HG03196 (cell line): ENCODE results near the gene SNHG17.
"Not testable (repeated sequence)": the region's sequence is repeated elsewhere in the genome, so short reads cannot be mapped to it uniquely, and the experiment has no call there.

Experiments
- ATAC-seq: cut with Tn5 transposase; IDR thresholded peaks from one replicate; pipeline ENCODE4 v1.9.1; 2021; ENCODE audit not compliant: unreplicated experiment

The SNHG17 gene

DNA sequence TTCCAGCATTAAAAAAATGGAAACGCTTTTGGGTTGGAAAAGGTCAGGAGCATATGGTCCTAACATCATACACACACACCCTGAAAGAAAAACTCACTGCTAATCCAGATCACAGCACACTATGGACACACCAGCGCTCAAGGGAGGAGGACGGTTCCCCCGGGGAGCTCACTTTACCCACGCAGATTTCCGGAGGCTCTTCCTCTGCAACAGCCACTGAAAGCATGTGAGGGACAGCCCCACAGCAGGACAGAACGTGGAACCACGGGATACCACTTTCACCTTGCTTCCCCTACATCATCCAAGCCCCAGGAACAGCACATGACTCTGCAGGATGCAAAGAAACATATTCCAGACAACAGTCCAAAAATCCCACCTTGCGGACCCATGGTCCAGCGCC, 13.2 kb downstream of the SNHG17 start:
- ATAC-seq: no peak

DNA sequence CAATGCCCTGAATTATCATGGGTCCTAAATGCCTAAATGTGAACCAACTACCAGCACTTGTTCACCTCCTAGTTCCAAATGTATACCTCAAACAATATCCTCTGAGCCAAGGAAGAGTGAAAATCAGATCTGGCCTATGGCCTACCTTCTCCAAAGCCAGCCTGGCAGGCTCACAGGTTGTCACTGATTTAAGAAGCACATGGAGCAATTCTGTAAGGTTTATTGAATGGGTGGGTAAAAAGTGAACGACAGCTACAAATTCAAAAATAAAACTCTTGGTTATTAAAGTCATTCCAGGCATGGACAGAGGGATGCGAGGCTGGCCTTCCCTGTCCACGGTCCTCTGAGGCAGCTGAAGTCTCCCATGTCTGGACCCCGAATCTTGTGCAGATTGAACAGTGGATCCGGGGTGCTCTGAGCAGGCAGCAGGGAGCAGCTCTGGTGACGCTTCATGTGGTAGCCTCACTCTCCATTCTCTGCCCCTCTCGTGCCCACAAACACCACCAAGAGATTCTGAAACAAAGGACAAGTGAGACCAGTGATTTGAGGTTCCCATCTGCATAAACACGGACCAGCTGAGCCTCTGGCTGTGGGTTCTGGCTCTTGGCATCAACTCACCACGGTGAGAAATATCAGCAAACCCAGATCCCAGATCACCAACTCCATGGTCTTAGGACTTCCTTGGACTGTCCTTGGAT, 14.6 kb downstream of the SNHG17 start:
- ATAC-seq: no peak

DNA sequence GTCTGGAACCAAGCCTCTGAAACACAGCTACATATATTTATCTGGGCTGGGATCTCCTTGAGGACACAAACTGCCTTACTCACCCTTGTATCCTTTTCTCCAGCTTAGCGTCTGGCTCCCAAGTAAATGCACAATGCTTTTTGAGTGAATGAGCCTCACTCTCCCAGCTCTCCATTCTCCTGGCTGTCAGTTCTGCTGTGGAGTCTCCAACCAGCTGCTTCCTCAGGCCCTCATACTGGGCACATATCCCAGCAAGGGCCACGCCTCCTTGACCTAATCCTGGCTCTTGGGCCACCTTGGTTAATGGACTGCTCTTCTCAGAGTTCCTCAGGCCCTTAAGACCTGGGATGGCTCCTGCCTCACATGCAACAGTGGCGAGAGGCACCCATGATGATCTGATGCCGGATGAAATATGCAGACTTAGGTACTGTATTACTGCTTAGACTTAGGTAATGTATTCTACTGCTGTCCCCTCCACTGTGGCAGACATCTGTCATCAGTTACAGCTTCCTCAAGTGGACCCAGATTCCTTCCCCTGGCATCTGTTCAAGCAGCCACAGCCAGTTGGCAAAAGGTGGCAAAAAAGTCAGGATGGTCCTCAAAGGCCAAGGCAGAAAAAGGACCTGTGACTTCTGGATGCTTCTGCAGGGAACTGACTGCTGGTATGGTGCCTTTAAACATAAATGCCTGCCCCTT, 16.5 kb downstream of the SNHG17 start:
- ATAC-seq: no peak

DNA sequence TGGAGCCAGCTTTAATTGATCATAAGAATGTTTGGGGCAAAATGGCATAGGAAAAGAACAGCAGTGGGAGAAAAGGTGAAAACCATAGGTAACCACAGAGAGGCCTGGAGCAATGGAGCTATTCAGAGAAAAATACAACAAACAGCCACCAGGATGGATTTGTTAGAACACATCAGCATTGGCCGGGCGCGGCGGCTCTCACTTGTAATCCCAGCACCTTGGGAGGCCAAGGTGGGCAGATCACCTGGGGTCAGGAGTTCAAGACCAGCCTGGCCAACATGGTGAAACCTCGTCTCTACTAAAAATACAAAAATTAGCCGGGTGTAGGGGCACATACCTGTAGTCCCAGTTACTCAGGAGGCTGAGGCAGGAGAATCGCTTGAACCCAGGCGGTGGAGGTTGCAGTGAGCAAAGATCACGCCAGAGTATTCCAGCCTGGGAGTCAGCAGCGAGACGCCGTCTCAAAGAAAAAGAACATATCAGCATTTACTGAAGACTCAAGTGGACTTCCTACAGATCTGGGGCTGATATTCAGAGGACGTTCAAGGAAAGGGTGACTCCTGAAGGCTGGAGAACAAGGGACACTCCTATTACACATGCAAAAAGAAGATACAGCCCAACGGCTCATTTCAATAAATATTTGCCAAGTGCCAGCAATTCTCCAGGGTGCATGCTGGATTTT, 20.2 kb downstream of the SNHG17 start:
- no peak for ATAC-seq

DNA sequence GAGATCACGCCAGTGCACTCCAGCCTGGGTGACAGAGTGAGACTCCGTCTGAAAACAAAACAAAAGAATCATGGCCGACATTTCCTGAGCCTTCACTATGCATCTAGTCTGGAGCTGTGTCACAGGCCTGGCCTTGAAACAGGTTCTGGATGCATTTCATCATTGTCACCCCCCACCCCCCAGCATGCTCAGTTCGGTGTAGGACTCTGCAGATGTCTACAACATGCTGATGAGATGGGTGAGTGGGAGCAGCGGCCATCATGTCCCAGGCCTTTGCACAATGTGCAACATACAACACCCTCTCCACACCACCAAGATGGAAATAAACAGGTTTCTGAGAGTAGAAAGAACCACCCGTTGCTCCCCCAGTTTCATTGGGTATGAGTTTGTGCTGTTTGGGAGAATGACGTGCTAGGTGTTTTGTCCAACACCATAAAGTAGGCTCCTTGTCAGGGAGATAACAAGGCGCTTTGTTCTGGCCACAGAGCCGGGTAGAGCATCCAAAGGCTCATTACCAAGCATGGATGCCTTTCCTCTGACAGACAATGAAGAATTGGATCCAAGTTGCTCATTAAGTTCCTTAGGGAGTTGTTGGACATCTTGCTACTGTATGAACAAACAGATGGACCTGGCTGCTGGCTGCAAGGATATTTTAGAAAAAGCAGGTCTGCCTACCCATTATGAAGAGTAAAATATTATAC, 22.1 kb downstream of the SNHG17 start:
- ATAC-seq: no peak

GRCh38 chr20:38407822-38408221, 27.3 kb downstream of the SNHG17 start:
- ATAC-seq: not testable (repeated sequence)

GRCh38 chr20:38407321-38407720, 27.8 kb downstream of the SNHG17 start:
- no peak for ATAC-seq

DNA sequence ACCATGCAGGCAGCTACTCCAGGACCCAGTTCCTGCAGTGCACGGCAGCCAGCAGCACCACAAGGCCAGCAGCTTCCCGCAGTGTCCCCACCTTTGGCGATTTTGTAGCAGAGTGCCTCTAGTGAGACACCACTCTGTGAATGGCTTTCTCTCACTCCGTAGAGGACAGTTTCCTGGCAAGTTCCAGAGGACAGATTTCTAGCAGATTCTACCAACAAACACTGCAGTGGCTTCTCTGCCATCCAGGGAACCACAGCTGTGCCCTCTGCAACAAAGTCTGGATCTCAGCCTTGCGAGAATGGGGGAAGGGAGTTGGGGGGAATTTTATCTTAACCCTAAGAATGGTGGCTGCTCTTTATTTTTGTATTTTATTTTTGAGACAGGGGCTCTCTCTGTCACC, 28.7 kb downstream of the SNHG17 start:
- no peak for ATAC-seq

- ATAC-seq: no peak
These were observed 30.0 kb downstream of the SNHG17 start for GRCh38 chr20:38405132-38405531.

- ATAC-seq: no peak
These were observed 31.1 kb downstream of the SNHG17 start for GRCh38 chr20:38404016-38404415.

DNA sequence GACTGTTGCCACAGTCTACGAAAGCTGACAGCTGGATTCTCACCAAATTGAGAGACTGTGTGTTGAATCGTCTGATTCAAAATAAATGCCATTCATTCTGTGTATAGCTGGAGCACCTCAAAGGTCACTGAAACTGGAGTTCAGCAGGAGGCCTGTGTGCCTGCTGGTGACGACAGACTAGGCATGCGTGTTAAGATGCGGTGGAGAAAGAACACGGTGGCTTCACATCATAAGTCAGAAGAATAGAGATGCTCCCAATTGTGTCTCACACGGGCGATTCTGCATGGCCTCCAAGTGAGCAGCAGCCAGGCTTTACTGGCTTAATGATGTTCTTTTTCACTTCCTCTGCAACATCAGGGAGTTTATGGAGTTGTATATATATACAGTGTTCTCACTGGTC, 32.3 kb downstream of the SNHG17 start:
- ATAC-seq: no peak

GRCh38 chr20:38402089-38402488, 33.0 kb downstream of the SNHG17 start:
- no peak for ATAC-seq

GRCh38 chr20:38395751-38396395, 39.3 kb downstream of the SNHG17 start:
- not testable (repeated sequence) for ATAC-seq

GRCh38 chr20:38395165-38395564, 40.0 kb downstream of the SNHG17 start:
- ATAC-seq: no peak

DNA sequence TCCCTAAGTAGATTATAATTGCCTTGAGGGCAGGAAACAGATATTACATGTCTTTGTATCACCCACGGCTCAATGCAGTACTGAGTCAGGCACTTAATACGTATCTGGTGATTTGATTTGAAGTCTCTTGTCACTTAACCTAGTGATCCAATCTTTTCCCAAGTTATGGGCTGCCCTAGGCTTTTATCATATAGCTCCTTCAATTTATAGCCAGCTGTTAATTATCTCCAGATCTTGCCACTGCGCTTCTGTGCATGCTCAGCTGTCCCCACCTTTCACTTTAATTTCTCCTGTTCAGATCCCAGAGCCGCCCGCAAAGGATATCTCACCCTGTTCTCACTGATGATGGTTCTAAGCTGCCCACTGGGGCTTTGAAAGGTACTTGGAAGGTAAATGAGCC, 41.9 kb downstream of the SNHG17 start:
- ATAC-seq: no peak

GRCh38 chr20:38392356-38392755, 42.8 kb downstream of the SNHG17 start:
- ATAC-seq: no peak

DNA sequence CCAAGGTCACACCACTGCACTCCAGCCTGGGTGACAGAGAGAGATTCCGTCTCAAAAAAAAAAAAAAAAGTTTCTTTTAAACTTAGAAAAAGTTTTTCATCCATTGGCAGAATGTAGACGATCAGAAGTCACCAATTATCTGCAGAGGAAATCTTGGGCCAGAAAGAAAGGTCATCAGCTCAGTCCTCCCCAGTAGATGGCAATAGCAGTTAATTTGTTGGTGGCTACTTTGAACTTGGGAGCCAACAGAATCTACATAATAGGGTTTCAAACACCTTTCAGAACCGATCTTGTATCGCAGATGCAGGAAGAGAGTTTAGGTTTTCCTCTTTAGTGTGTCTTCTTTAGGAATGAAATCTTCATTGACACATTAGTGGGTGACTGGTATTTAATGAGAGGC, 47.2 kb downstream of the SNHG17 start:
- no peak for ATAC-seq

DNA sequence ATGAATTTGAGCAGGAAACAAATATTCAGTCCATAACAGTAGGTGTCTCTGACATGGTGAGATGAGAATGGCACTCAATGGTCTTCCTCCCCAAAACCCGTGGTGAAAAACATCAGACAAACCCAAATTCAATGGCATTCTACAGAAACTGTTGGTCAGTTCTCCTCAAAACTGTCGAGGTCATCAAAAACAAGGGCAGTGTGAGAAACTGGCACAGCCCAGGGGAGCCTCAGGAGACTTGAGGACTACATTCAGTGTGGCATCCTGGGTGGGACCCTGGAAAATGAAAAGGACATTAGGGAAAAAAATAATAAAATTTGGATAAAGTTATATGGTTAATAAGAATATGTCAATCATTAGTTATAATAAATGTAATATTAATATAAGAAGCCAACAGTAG, 48.3 kb downstream of the SNHG17 start:
- no peak for ATAC-seq

- ATAC-seq: no peak
These were observed 49.1 kb downstream of the SNHG17 start for GRCh38 chr20:38386004-38386403.

DNA sequence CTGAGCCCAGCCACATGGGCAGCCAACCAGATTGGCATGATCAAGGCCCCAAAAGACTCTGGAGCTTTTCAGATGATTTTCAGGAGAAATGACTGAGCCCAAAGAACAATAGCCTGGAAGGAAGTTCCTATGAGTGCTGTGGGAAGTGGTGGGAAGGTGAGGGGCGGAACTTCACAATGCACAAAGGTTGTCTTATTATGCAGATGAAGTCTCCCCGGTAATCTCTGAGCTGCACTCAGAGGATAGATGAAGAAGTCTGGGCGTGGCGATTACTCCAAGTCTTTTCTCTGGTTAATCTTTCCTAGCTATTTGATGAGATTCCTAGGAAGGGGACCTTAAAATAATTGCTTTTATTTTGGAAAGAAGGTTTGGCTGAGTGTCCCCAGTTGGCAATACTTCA, 52.0 kb downstream of the SNHG17 start:
- no peak for ATAC-seq

GRCh38 chr20:38377838-38378237, 57.3 kb downstream of the SNHG17 start:
- not testable (repeated sequence) for ATAC-seq
